Sigmoid colon (tissue), 7 donors: ENCODE measurements around the gene NDUFS8. TPM values are rescaled to one million over a fixed set of nuclear protein-coding genes. Genes with fewer than 3 reads are reported as not detected.
A peak's percentile ranks its signal among the peaks of the same experiment; 100 is the strongest.

Experiments
- DNase-seq: peaks from one replicate; pipeline ENCODE4 v3.0.0-alpha.2; 2019
- H3K27ac ChIP-seq, 4 donors: fragments of 200-600 bp; sonication (generic); one replicate each; pipeline ENCODE4 v1.5.1; 2016 to 2019; ENCODE audit warnings: mild to moderate bottlenecking in 1 of 4
- H3K27me3 ChIP-seq, 3 donors: fragments of 200-600 bp; sonication (generic); one replicate each; pipeline ENCODE4 v1.5.1; 2019; ENCODE audit warnings: mild to moderate bottlenecking in 1 of 3
- H3K36me3 ChIP-seq, 4 donors: fragments of 200-600 bp; sonication (generic); one replicate each; pipeline ENCODE4 v1.5.1; 2016 to 2019
- H3K4me1 ChIP-seq, 4 donors: fragments of 200-600 bp; sonication (generic); one replicate each; pipeline ENCODE4 v1.5.1; 2017 to 2019
- H3K4me3 ChIP-seq, 4 donors: fragments of 200-600 bp; sonication (generic); one replicate each; pipeline ENCODE4 v1.5.1; 2017 to 2019; ENCODE audit warnings: mild to moderate bottlenecking in 2 of 4, moderate library complexity in 1 of 4
- H3K9me3 ChIP-seq, 4 donors: fragments of 200-600 bp in 3 of 4; sonication (generic) in 3 of 4; one replicate each; pipeline versions ENCODE4 v1.5.1 to v1.6.1; 2013 to 2019
- EP300 ChIP-seq, 4 donors: sonication (generic); formaldehyde crosslinking; IDR thresholded peaks; one replicate each; pipeline ENCODE4 v1.6.1; 2017; ENCODE audit warnings: antibody characterized with exemption in 4 of 4
- POLR2A ChIP-seq, 2 donors: fragments of 450-650 bp; IDR thresholded peaks; one replicate each; pipeline ENCODE4 v1.6.1; 2016; ENCODE audit warnings: antibody characterized with exemption in 2 of 2, mild to moderate bottlenecking in 2 of 2, moderate library complexity in 2 of 2
- POLR2AphosphoS5 ChIP-seq, 4 donors: sonication (generic); formaldehyde crosslinking; IDR thresholded peaks; one replicate each; pipeline ENCODE4 v1.6.1; 2017; ENCODE audit warnings: antibody characterized with exemption in 4 of 4
- WGBS, 2 donors: extraction: QIAGEN DNeasy Blood & Tissue Kit; methylation state at CpG; one replicate each; pipeline ENCODE4 v1.1.7; 2013; 5-methylcytosine and 5-hydroxymethylcytosine counted together
- intact Hi-C: fragments of 100-400 bp; cut with DNase I; formaldehyde crosslinking; loops from one replicate; pipeline ENCODE4 v1.15.1; 2023
- polyA plus RNA-seq, 3 donors: library from polyadenylated mRNA; stranded (reverse); fragments of 200-250 nt; gene quantifications; one replicate each; pipeline ENCODE4 v1.2.3, GENCODE V29; 2013
- total RNA-seq, 4 donors: library from RNA; depleted of rRNA; stranded (reverse); fragments of >200 nt; gene quantifications; one replicate each; pipeline ENCODE4 v1.1.0, GENCODE V29; 2016
- TF ChIP-seq, protein P1 (sequence below), 4 experiments: fragments of 450-650 bp in 3 of 4; fragments of 200-600 bp in 1 of 4; IDR thresholded peaks; one replicate each; pipeline ENCODE4 v1.5.1; 2016 to 2019; ENCODE audit warnings: antibody characterized with exemption in 4 of 4, mild to moderate bottlenecking in 3 of 4, moderate library complexity in 2 of 4
- donor health status: healthy with polysubstance abuse.
- donor health status: Bipolar disorder and iron deficiency.
- donor health status: healthy.

The NDUFS8 gene
- total and polyA plus RNA-seq, 7 donors, result 149 to 255 (median 174) TPM

GRCh38 chr11:68076371-68077042, 46.0 kb downstream of the NDUFS8 start:
- Histone ChIP-seq H3K27me3 (no peaks in the 10 kb centered on the region), H3K36me3 (peaks cover 0 to 52% (median 7%) of the 10 kb centered on the region in 4 donors), H3K4me1 (no peaks in the 10 kb centered on the region), H3K4me3 (no peak overlapping the region), H3K9me3 (no peaks in the 10 kb centered on the region), H3K27ac (no peak overlapping the region)
- intact Hi-C loops, result loop anchor here (2.0 kb wide), 1 partner anchor 130 kb away; no protein-coding TSS in a partner anchor
- DNase-seq, result no peak
- WGBS, 2 donors, result 57 to 74% methylated on average over 11 of the region's 11 CpGs
- TF ChIP-seq, protein P1, sequence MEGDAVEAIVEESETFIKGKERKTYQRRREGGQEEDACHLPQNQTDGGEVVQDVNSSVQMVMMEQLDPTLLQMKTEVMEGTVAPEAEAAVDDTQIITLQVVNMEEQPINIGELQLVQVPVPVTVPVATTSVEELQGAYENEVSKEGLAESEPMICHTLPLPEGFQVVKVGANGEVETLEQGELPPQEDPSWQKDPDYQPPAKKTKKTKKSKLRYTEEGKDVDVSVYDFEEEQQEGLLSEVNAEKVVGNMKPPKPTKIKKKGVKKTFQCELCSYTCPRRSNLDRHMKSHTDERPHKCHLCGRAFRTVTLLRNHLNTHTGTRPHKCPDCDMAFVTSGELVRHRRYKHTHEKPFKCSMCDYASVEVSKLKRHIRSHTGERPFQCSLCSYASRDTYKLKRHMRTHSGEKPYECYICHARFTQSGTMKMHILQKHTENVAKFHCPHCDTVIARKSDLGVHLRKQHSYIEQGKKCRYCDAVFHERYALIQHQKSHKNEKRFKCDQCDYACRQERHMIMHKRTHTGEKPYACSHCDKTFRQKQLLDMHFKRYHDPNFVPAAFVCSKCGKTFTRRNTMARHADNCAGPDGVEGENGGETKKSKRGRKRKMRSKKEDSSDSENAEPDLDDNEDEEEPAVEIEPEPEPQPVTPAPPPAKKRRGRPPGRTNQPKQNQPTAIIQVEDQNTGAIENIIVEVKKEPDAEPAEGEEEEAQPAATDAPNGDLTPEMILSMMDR (IDR thresholded peaks at IDR 0.05), result peak in 1 of 4 experiments; percentile 13
- no peak for TF ChIP-seq POLR2A (IDR thresholded peaks at IDR 0.05)

GRCh38 chr11:68077617-68078582, 47.4 kb downstream of the NDUFS8 start:
- H3K27me3 ChIP-seq, result no peaks in the 10 kb centered on the region
- no peaks in the 10 kb centered on the region for H3K9me3 ChIP-seq
- WGBS, 2 donors, result 83 to 84% methylated on average over 8 of the region's 8 CpGs
- H3K4me3 ChIP-seq, result no peak overlapping the region
- peaks cover 0 to 11% (median 7%) of the 10 kb centered on the region in 4 donors for H3K4me1 ChIP-seq
- intact Hi-C loops, result loop anchor here (2.0 kb wide), 1 partner anchor 129 kb away; no protein-coding TSS in a partner anchor
- TF ChIP-seq POLR2AphosphoS5 (IDR thresholded peaks at IDR 0.05) (no peak), EP300 (IDR thresholded peaks at IDR 0.05) (no peak), POLR2A (IDR thresholded peaks at IDR 0.05) (no peak)
- TF ChIP-seq, protein P1 (IDR thresholded peaks at IDR 0.05), result no peak
- H3K27ac ChIP-seq, result no peak overlapping the region
- no peak for DNase-seq
- H3K36me3 ChIP-seq, result peaks cover 0 to 38% (median 2%) of the 10 kb centered on the region in 4 donors

GRCh38 chr11:68080860-68081259, 50.4 kb downstream of the NDUFS8 start:
- H3K4me1 ChIP-seq, result peaks cover 0 to 12% (median 8%) of the 10 kb centered on the region in 4 donors
- WGBS, 2 donors, result 96 to 97% methylated on average over 8 of the region's 8 CpGs

GRCh38 chr11:68081691-68082090, 51.2 kb downstream of the NDUFS8 start:
- H3K9me3 ChIP-seq, result no peaks in the 10 kb centered on the region
- intact Hi-C loops, result no loop called here
- TF ChIP-seq POLR2A (IDR thresholded peaks at IDR 0.05), result no peak
- TF ChIP-seq, protein P1 (IDR thresholded peaks at IDR 0.05), result no peak
- TF ChIP-seq POLR2AphosphoS5 (IDR thresholded peaks at IDR 0.05), result no peak
- no peak for TF ChIP-seq EP300 (IDR thresholded peaks at IDR 0.05)
- no peak for DNase-seq
- no peaks in the 10 kb centered on the region for H3K27me3 ChIP-seq
- H3K27ac ChIP-seq, result no peak overlapping the region
- 94 to 95% methylated on average over 9 of the region's 9 CpGs for WGBS, 2 donors
- H3K4me3 ChIP-seq, result no peak overlapping the region
- peaks cover 0 to 12% (median 8%) of the 10 kb centered on the region in 4 donors for H3K4me1 ChIP-seq
- H3K36me3 ChIP-seq, result peaks cover 0 to 20% (median 0%) of the 10 kb centered on the region in 4 donors

More at GRCh38 chr11:68080860-68081259, 50.4 kb downstream of the NDUFS8 start:
- Histone ChIP-seq H3K9me3 (no peaks in the 10 kb centered on the region), H3K36me3 (peaks cover 0 to 20% (median 0%) of the 10 kb centered on the region in 4 donors), H3K27ac (no peak overlapping the region), H3K4me3 (no peak overlapping the region), H3K27me3 (no peaks in the 10 kb centered on the region)
- TF ChIP-seq EP300 (IDR thresholded peaks at IDR 0.05), result no peak
- TF ChIP-seq, protein P1 (IDR thresholded peaks at IDR 0.05), result no peak
- no peak for TF ChIP-seq POLR2AphosphoS5 (IDR thresholded peaks at IDR 0.05)
- no peak for TF ChIP-seq POLR2A (IDR thresholded peaks at IDR 0.05)
- no peak for DNase-seq
- intact Hi-C loops, result no loop called here
